ENCODE data around the gene MARCHF3.

MARCHF3 gene

GRCh38 chr5:126982926-126983873 lies 47.2 kb downstream of the MARCHF3 start:
- no peak for DNase-seq (ENCODE audit: low read depth)

- no peak for DNase-seq (ENCODE audit: low read depth)
These were observed 48.2 kb downstream of the MARCHF3 start for GRCh38 chr5:126982202-126982601.

GRCh38 chr5:126981701-126982100 lies 48.7 kb downstream of the MARCHF3 start:
- no peak for DNase-seq (ENCODE audit: low read depth)

- DNase-seq (ENCODE audit: low read depth), result no peak
These were observed 49.1 kb downstream of the MARCHF3 start for GRCh38 chr5:126981222-126981621.

- no peak for DNase-seq (ENCODE audit: low read depth)
These were observed 52.1 kb downstream of the MARCHF3 start for GRCh38 chr5:126978258-126978657.

- DNase-seq (ENCODE audit: low read depth), result no peak
These were observed 53.7 kb downstream of the MARCHF3 start for GRCh38 chr5:126976520-126977172.

- DNase-seq (ENCODE audit: low read depth), result no peak
These were observed 54.6 kb downstream of the MARCHF3 start for GRCh38 chr5:126975796-126976195.

- no peak for DNase-seq (ENCODE audit: low read depth)
These were observed 57.2 kb downstream of the MARCHF3 start for GRCh38 chr5:126973193-126973592.

GRCh38 chr5:126972062-126972895 lies 58.1 kb downstream of the MARCHF3 start:
- DNase-seq (ENCODE audit: low read depth), result no peak

- DNase-seq (ENCODE audit: low read depth), result no peak
These were observed 58.8 kb downstream of the MARCHF3 start for GRCh38 chr5:126971455-126972031.

- peak; percentile 96 for DNase-seq (ENCODE audit: low read depth)
These were observed 59.8 kb downstream of the MARCHF3 start for GRCh38 chr5:126970517-126971017.

- DNase-seq (ENCODE audit: low read depth), result no peak
These were observed 60.8 kb downstream of the MARCHF3 start for GRCh38 chr5:126969548-126969947.

- DNase-seq (ENCODE audit: low read depth), result no peak
These were observed 62.4 kb downstream of the MARCHF3 start for GRCh38 chr5:126967808-126968466.

GRCh38 chr5:126965487-126965886 lies 64.9 kb downstream of the MARCHF3 start:
- no peak for DNase-seq (ENCODE audit: low read depth)

GRCh38 chr5:126965061-126965475 lies 65.3 kb downstream of the MARCHF3 start:
- peak; percentile 99 for DNase-seq (ENCODE audit: low read depth)

GRCh38 chr5:126963822-126964375 lies 66.5 kb downstream of the MARCHF3 start:
- no peak for DNase-seq (ENCODE audit: low read depth)

GRCh38 chr5:126961702-126962101 lies 68.7 kb downstream of the MARCHF3 start:
- no peak for DNase-seq (ENCODE audit: low read depth)

- DNase-seq (ENCODE audit: low read depth), result no peak
These were observed 69.2 kb downstream of the MARCHF3 start for GRCh38 chr5:126961128-126961527.

- DNase-seq (ENCODE audit: low read depth), result no peak
These were observed 71.2 kb downstream of the MARCHF3 start for GRCh38 chr5:126959188-126959587.

GRCh38 chr5:126956991-126957390 lies 73.4 kb downstream of the MARCHF3 start:
- DNase-seq (ENCODE audit: low read depth), result no peak

- no peak for DNase-seq (ENCODE audit: low read depth)
These were observed 75.4 kb downstream of the MARCHF3 start for GRCh38 chr5:126954981-126955380.

Measured in HS-5 (cell line).